Activated T-cell treated with anti-CD3 and anti-CD28 coated beads for 48 hours (primary cell): ENCODE data around the gene CHMP1B.
"Not testable (repeated sequence)": the region's sequence is repeated elsewhere in the genome, so short reads cannot be mapped to it uniquely, and the experiment has no call there.

ENCODE experiments used
- DNase-seq: peaks from one replicate; pipeline ENCODE4 v3.0.0-alpha.2; 2020; ENCODE audit warnings: low read depth

The CHMP1B gene

GRCh38 chr18:11871501-11871900 lies 20.3 kb downstream of the CHMP1B start:
- no peak for DNase-seq

GRCh38 chr18:11872479-11873136 lies 21.4 kb downstream of the CHMP1B start:
- no peak for DNase-seq

GRCh38 chr18:11873670-11874340 lies 22.6 kb downstream of the CHMP1B start:
- DNase-seq = no peak

GRCh38 chr18:11874676-11875075 lies 23.5 kb downstream of the CHMP1B start:
- DNase-seq = no peak

- DNase-seq = no peak
Observed at GRCh38 chr18:11877497-11878135, 26.4 kb downstream of the CHMP1B start.

- DNase-seq = no peak
Observed at GRCh38 chr18:11880586-11881304, 29.5 kb downstream of the CHMP1B start.

- no peak for DNase-seq
Observed at GRCh38 chr18:11882636-11883035, 31.4 kb downstream of the CHMP1B start.

GRCh38 chr18:11883153-11883552 lies 31.9 kb downstream of the CHMP1B start:
- DNase-seq = no peak

- DNase-seq = no peak
Observed at GRCh38 chr18:11884396-11885030, 33.3 kb downstream of the CHMP1B start.

- no peak for DNase-seq
Observed at GRCh38 chr18:11885278-11885947, 34.2 kb downstream of the CHMP1B start.

- DNase-seq = no peak
Observed at GRCh38 chr18:11886577-11887110, 35.4 kb downstream of the CHMP1B start.

GRCh38 chr18:11887328-11888128 lies 36.3 kb downstream of the CHMP1B start:
- DNase-seq = no peak

- no peak for DNase-seq
Observed at GRCh38 chr18:11888726-11889125, 37.5 kb downstream of the CHMP1B start.

- DNase-seq = no peak
Observed at GRCh38 chr18:11889284-11889683, 38.1 kb downstream of the CHMP1B start.

- DNase-seq = no peak
Observed at GRCh38 chr18:11891737-11892136, 40.5 kb downstream of the CHMP1B start.

GRCh38 chr18:11892438-11892837 lies 41.2 kb downstream of the CHMP1B start:
- not testable (repeated sequence) for DNase-seq

GRCh38 chr18:11897781-11898180 lies 46.6 kb downstream of the CHMP1B start:
- DNase-seq = no peak

GRCh38 chr18:11899063-11899462 lies 47.9 kb downstream of the CHMP1B start:
- no peak for DNase-seq

- DNase-seq = no peak
Observed at GRCh38 chr18:11901826-11902438, 50.7 kb downstream of the CHMP1B start.
